ENCODE measurements around the gene ASB17.
A peak's percentile ranks its signal among the peaks of the same experiment; 100 is the strongest.
"Not testable (repeated sequence)": the region's sequence is repeated elsewhere in the genome, so short reads cannot be mapped to it uniquely, and the experiment has no call there.

Gene ASB17

GRCh38 chr1:75932304-75932703, at the start of gene ASB17:
Gene ASB17, minus strand, starts transcription at chr1:75932404. Its CDS starts 113 bp downstream, at chr1:75932291.
- DNase-seq = no peak

- no peak for DNase-seq
Measured at GRCh38 chr1:75980972-75981897, 49.0 kb upstream of the ASB17 start.

- no peak for DNase-seq
Measured at GRCh38 chr1:75970631-75971030, 38.4 kb upstream of the ASB17 start.

GRCh38 chr1:75969550-75969949, 37.3 kb upstream of the ASB17 start:
- DNase-seq = peak; percentile 6

- no peak for DNase-seq
Measured at GRCh38 chr1:75967719-75968118, 35.5 kb upstream of the ASB17 start.

GRCh38 chr1:75964760-75965408, 32.7 kb upstream of the ASB17 start:
- no peak for DNase-seq

GRCh38 chr1:75964110-75964759, 32.0 kb upstream of the ASB17 start:
- not testable (repeated sequence) for DNase-seq

- DNase-seq = no peak
Measured at GRCh38 chr1:75954586-75954985, 22.4 kb upstream of the ASB17 start.

GRCh38 chr1:75953461-75953860, 21.3 kb upstream of the ASB17 start:
- no peak for DNase-seq

- no peak for DNase-seq
Measured at GRCh38 chr1:75952016-75952415, 19.8 kb upstream of the ASB17 start.

- no peak for DNase-seq
Measured at GRCh38 chr1:75950176-75950575, 18.0 kb upstream of the ASB17 start.

- DNase-seq = peak; percentile 8
Measured at GRCh38 chr1:75943037-75943436, 10.8 kb upstream of the ASB17 start.

- DNase-seq = no peak
Measured at GRCh38 chr1:75937034-75937433, 4.8 kb upstream of the ASB17 start.

GRCh38 chr1:75922698-75923097, 9.5 kb downstream of the ASB17 start:
- no peak for DNase-seq

- no peak for DNase-seq
Measured at GRCh38 chr1:75916834-75917233, 15.4 kb downstream of the ASB17 start.

GRCh38 chr1:75908717-75909152, 23.5 kb downstream of the ASB17 start:
- peak; percentile 7 for DNase-seq

- no peak for DNase-seq
Measured at GRCh38 chr1:75901371-75901770, 30.8 kb downstream of the ASB17 start.

- no peak for DNase-seq
Measured at GRCh38 chr1:75884437-75884836, 47.8 kb downstream of the ASB17 start.

- no peak for DNase-seq
Measured at GRCh38 chr1:75879985-75880384, 52.2 kb downstream of the ASB17 start.

GRCh38 chr1:75870951-75871350, 61.3 kb downstream of the ASB17 start:
- DNase-seq = no peak

Measured in inflammatory macrophage treated with lipopolysaccharide for 4 hours (primary cell).